GM13977 (cell line): ENCODE data around the gene DSE.
A peak's percentile ranks its signal among the peaks of the same experiment; 100 is the strongest.

Source experiments
- DNase-seq: peaks from one replicate; pipeline ENCODE4 v3.0.0; 2012; ENCODE audit warnings: low spot score
- in situ Hi-C: fragments of 300-500 bp; cut with MboI; formaldehyde crosslinking; loops from one replicate; pipeline ENCODE4 v1.12.0; 2022; ENCODE audit warnings: low sequenced_read_pairs, low pct_unique_long_range_greater_than_20kb, mixed read lengths, inconsistent platforms; ENCODE audit not compliant: unreplicated experiment
- TF ChIP-seq, protein P1 (sequence below): IDR thresholded peaks from 2 replicates; pipeline ENCODE4 v1.5.1; 2012; ENCODE audit warnings: mild to moderate bottlenecking, control low read depth; ENCODE audit not compliant: insufficient read depth; ENCODE audit errors: extremely low read depth, missing control alignments

Gene DSE

GRCh38 chr6:116475141-116475540, 104.4 kb downstream of the DSE start:
- no peak for DNase-seq
- TF ChIP-seq, protein P1, sequence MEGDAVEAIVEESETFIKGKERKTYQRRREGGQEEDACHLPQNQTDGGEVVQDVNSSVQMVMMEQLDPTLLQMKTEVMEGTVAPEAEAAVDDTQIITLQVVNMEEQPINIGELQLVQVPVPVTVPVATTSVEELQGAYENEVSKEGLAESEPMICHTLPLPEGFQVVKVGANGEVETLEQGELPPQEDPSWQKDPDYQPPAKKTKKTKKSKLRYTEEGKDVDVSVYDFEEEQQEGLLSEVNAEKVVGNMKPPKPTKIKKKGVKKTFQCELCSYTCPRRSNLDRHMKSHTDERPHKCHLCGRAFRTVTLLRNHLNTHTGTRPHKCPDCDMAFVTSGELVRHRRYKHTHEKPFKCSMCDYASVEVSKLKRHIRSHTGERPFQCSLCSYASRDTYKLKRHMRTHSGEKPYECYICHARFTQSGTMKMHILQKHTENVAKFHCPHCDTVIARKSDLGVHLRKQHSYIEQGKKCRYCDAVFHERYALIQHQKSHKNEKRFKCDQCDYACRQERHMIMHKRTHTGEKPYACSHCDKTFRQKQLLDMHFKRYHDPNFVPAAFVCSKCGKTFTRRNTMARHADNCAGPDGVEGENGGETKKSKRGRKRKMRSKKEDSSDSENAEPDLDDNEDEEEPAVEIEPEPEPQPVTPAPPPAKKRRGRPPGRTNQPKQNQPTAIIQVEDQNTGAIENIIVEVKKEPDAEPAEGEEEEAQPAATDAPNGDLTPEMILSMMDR: no peak
- in situ Hi-C loops: no loop called here

- in situ Hi-C loops: no loop called here
- peak; percentile 63 for DNase-seq
- TF ChIP-seq, protein P1: no peak
Observed at GRCh38 chr6:116476002-116476678, 105.4 kb downstream of the DSE start.

GRCh38 chr6:116482780-116483179, 112.0 kb downstream of the DSE start:
- no peak for DNase-seq
- TF ChIP-seq, protein P1: no peak
- in situ Hi-C loops: no loop called here

GRCh38 chr6:116483616-116484015, 112.9 kb downstream of the DSE start:
- TF ChIP-seq, protein P1: no peak
- in situ Hi-C loops: no loop called here
- no peak for DNase-seq

DNA sequence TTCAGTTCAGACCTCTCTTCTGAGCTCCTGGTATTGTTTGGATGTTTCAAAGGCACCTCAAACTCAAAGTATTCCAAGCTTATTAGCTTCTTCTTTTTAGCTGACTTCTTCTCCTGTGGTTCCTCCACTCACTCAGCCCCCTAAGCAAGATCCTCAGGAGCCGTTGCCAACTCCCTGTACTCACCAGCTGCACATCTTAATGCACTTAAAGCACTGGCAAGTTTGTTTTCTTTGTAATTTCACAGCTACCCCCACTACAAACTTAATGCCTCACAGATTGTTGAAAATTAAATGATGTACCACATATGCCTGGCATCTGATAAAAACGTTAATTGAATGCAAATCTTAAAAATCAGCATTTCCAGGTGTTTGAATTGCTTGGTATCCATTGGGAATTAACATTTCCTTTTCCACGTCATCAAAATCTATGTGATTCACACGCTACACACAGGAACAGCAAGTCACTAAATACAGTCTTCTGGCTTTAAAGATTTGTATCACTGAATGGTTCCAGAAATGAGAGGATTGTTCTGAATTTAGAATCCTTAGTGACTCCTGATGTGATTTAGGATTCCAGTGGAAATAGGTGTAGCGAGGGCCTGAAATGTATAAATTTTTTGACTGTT, 114.9 kb downstream of the DSE start:
- in situ Hi-C loops: no loop called here
- no peak for DNase-seq

GRCh38 chr6:116491610-116492330, 121.0 kb downstream of the DSE start:
- in situ Hi-C loops: no loop called here
- DNase-seq: no peak

More for the DNA sequence above, 114.9 kb downstream of the DSE start:
- TF ChIP-seq, protein P1: no peak

More at GRCh38 chr6:116491610-116492330, 121.0 kb downstream of the DSE start:
- TF ChIP-seq, protein P1: no peak
